Measurements from ENCODE around the gene TMC5.

GRCh38 chr16:19506965-19507364 is 89.3 kb downstream of the TMC5 start:
- TF ChIP-seq CTCF (IDR thresholded peaks at IDR 0.05 in 4 of 5, conservative IDR thresholded peaks at IDR 0.05 in 1 of 5) (no peak), POLR2A (IDR thresholded peaks at IDR 0.05) (no peak)

Data from gastrocnemius medialis (tissue), 4 donors.